HG03025 (cell line): ENCODE measurements around the gene AUH.

Experiments
- ATAC-seq: cut with Tn5 transposase; IDR thresholded peaks from one replicate; pipeline ENCODE4 v1.9.1; 2021; ENCODE audit warnings: mild to moderate bottlenecking, moderate library complexity; ENCODE audit not compliant: unreplicated experiment, low FRiP score

Gene AUH

DNA sequence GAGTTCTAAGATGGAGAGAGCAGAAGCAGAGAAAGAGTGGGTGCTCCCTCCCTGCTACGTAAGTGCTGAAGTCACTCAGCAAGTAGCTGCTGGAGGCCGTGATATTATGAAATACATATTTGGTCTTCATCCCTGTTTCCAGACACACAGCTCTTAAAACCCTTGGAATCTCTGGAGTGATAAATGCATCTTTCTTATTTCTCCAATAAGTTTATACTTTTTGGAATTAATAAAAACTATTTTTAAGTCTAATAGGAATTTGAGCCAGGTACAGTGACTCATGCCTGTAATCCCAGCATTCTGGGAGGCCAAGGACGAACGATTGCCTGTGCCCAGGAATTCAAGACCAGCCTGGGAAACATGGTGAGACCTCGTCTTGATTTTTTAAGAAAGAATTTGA lies 60.6 kb downstream of the AUH start:
- ATAC-seq: no peak

GRCh38 chr9:91298311-91298710 lies 63.4 kb downstream of the AUH start:
- no peak for ATAC-seq

- no peak for ATAC-seq
Measured at GRCh38 chr9:91297306-91297705, 64.4 kb downstream of the AUH start.

- ATAC-seq: no peak
Measured at GRCh38 chr9:91296354-91296753, 65.4 kb downstream of the AUH start.

DNA sequence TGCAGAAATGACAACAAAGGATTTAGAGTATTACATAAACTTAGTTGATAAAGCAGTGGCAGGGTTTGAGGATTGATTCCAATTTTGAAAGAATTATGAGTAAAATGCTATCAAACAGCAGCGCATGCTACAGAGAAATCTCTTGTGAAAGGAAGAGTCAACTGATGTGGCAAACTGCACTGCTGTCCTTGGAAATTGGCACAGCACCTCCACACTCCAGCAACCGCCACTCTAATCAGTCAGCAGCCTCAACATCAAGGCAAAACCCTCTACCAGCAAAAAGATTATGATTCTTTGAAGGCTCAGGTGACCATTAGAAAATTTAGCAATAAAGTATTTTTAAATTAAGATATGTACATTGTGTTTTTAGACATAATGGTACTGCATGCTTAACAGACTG lies 66.4 kb downstream of the AUH start:
- ATAC-seq: no peak

- ATAC-seq: no peak
Measured at GRCh38 chr9:91291866-91292265, 69.9 kb downstream of the AUH start.

GRCh38 chr9:91289244-91289643 lies 72.5 kb downstream of the AUH start:
- no peak for ATAC-seq

- no peak for ATAC-seq
Measured at GRCh38 chr9:91285729-91286353, 75.9 kb downstream of the AUH start.

- no peak for ATAC-seq
Measured at GRCh38 chr9:91282292-91282691, 79.4 kb downstream of the AUH start.

DNA sequence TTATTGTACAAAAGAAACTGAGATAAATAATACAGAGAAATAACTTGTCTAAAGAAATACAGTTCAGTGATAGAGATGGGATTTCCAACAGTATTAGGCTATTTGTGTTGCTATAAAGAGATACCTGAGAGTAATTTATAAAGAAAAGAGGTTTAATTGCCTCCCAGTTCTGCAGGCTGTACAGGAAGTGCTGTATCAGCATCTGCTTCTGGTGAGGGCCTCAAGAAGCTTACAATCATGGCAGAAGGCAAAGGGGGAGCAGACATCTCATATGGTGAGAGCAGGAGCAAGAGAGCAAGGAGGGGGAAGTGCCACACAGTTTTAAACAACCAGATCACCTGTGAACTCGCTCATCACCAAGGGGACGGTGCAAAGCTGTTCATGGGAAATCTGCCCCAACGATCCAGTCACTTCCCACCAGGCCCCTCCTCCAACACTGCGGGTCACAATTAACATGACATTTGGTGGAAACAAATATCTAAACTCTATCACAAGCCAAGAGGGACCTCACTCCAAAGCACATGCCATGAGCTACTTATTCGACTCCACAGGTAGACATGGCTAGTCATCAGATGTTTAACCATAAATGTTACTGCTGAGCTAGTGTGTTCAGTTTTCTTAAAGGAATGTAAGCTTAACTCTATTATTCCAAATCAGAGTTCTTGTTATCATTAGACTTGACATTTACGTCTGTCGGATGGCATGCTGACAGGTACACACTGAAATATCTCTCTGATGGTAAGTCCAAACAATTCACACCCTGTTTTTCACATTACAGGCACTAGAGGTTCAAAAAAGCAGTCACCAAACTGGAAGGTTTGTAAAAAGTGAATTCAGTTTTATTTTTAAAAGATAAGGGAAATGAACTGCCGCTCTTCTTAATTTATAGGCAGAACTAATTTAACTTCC lies 82.2 kb downstream of the AUH start:
- ATAC-seq: no peak

- no peak for ATAC-seq
Measured at GRCh38 chr9:91276513-91276912, 85.2 kb downstream of the AUH start.

DNA sequence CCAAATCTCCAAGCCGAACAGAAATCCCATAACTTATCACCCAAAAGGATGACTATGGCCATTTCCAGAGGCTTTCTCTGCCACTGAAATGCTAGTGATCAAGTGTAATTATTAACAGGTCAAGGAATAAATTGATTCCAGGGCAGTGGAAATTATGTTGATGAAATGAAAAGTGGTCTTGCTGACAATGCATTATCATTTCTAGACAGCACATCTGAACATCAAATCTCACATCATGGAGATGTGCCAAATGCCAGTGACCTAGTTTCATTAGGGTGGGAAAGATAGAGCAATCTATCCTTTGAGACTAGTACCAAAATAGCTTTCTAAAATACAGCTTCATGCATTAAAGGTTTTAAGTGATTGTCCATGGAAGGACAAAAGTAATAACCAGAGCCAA lies 86.1 kb downstream of the AUH start:
- ATAC-seq: no peak

- ATAC-seq: no peak
Measured at GRCh38 chr9:91274949-91275492, 86.7 kb downstream of the AUH start.

DNA sequence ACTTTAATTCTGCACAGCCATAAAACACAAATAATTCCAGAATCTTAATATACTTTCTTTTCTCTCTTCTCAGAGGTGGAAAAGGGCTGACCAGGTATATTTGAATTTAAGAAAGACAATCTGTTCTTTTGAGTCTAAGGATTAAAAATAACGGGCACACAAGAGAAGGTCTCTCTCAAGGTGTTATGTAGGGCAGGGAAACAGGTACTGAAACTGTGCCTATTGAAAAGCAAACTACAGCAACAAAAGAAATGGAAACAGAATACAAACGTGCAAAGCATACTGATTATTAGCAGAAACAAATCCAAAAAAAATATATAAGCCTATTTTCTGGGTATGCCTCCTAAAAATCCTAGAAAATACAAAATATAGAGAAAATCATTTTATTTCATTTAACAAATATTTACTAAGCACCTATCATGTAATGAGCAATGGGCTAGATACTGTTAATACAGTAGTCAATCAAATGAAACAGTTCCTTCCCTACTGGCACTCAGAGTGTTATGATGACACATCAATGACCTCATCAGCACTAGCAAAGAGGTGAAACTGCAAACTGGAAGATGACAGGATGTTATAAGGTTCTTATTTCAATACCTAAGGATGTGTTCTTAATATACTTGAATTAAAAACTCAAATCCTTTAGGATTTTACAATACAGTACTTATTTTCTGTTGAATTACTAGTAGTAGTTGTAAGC lies 87.7 kb downstream of the AUH start:
- no peak for ATAC-seq

DNA sequence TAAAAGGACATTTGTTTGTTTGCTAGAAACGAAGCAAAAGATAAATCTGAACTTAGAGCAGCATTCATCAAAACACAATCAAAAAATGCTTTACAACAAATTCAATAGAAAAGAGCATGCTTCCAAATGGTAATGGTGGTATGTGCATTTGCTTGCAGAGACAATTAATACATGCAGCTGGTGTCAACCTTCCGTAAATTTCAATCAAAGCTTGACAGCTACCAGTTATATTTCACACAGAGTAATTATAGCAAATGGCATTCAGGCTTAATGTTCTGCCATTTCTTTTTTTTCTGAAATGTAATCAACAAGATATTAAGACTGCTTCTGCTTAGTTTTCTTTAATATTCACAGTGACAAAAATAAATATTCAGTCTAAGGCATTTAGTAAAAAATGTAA lies 90.6 kb downstream of the AUH start:
- no peak for ATAC-seq

DNA sequence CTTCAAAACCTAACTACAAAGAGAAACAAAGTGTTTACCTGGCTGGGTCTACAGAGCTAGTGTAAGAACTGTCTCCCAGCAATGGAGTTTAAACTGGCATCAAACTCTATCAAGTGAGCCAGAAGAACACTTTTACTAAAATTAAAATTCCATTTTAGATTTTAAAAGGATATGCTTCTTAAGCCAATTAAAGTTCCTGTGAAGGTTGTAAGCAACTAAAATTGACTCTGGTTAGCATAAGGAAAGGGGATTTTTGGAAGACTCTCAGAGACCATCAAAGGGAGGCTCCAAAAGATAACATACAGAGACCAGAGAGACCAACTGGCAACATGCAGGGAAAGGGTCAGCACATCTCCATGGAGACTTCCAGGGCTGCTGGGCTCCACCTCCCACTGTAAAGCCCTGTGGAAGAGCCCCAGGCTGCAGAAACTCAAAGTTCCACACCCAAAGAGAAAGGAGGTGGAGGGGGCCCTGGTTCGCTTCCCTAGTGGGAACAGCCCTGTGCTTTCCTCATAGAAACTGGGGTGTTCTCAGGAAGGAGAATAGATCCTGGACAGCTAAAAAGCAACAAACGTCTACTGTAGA lies 91.7 kb downstream of the AUH start:
- no peak for ATAC-seq

- no peak for ATAC-seq
Measured at GRCh38 chr9:91266448-91266847, 95.3 kb downstream of the AUH start.

- no peak for ATAC-seq
Measured at GRCh38 chr9:91265514-91265913, 96.2 kb downstream of the AUH start.

DNA sequence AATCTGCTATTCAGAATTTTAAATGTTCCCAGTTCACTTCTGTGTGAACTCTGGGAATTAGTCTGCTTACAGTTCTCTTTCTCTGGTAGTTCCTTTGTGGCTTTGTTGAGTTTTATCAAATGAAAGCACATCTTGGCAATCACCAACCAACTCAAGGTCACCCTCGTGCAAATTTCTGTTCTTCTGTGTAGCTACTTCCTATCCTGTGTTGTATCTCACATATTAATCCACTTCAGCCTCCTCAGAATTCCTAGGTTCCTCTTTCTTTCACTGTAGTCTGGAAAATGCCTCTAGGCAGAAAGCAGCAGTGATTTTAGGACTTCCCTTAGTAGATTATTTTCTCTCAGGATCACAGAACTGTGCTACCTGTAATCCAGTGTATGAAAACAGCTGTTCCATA lies 100.3 kb downstream of the AUH start:
- no peak for ATAC-seq

DNA sequence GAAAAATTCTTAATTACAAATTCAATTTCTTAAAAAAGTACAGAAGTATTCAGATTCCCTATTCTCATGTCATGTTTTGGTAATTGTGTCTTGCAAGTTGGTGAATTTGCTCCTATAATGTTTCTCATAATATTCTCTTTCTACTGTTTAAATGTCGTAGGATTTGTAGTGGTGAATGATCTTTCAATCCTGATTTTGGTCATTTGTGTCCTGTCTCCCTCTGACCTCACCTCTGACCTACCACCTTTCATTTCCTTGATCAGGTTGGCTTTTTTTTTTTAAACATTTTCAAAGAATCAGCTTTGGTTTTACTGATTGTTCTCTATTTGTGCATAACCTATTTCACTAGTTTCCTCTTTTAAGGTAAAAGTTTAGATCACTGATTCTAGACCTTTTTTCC lies 102.6 kb downstream of the AUH start:
- no peak for ATAC-seq

- ATAC-seq: no peak
Measured at GRCh38 chr9:91258451-91258850, 103.3 kb downstream of the AUH start.
